GM12891 (cell line): ENCODE results near the gene CAMK2G.

Experiments
- POLR2A ChIP-seq: IDR thresholded peaks from 2 replicates; pipeline ENCODE4 v1.6.1; 2011; ENCODE audit warnings: low read depth, low read length, control low read depth
- POLR2AphosphoS5 ChIP-seq: IDR thresholded peaks from 2 replicates; pipeline ENCODE4 v1.6.1; 2011; ENCODE audit warnings: low read depth, low read length, control low read depth
- SPI1 ChIP-seq: IDR thresholded peaks from 2 replicates; pipeline ENCODE4 v1.6.1; 2011; ENCODE audit warnings: low read depth, low read length, control low read depth
- TAF1 ChIP-seq: IDR thresholded peaks from 2 replicates; pipeline ENCODE4 v1.6.1; 2011; ENCODE audit warnings: low read depth, low read length, control low read depth

DNA sequence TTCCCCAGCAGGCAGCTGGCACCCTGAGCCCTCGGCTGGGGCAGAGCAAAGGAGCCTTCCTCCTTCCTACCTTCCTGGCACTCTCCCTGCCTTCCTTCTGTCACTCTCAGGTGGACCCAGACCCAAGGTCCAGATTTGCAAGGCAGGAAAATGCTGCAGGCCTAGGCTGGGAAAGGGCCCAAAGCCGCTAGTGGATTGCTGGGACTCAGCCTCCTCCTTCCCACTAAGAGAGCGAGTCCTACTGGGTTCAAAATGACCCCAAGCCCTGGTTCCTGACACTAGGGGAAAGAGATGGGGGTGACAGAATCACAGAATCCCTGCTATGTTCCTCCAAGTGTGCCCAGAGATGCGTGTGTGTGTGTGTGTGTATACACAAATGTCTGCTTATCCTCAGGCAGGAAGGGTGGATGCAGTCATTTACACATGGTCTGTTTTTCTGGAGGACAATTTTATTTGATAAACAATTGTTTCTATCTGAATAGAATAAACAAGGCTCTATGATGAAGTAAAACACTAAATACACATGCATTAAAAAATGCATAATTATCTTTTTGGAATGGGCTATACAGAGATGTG is 35.3 kb upstream of the CAMK2G start:
- no peak for TF ChIP-seq POLR2AphosphoS5
- TF ChIP-seq POLR2A = no peak
- TF ChIP-seq TAF1 = no peak
- TF ChIP-seq SPI1 = no peak
